MM.1S (cell line): ENCODE measurements around the gene KCNQ5.

Source experiments
- CTCF ChIP-seq: fragments of 300-600 bp; sonication (generic); IDR thresholded peaks from 2 replicates; pipeline ENCODE4 v1.5.1; 2016; ENCODE audit warnings: antibody characterized with exemption, low read length, mixed read lengths
- EZH2phosphoT487 ChIP-seq: fragments of 300-600 bp; sonication (generic); IDR thresholded peaks from 2 replicates; pipeline ENCODE4 v1.6.1; 2018; ENCODE audit warnings: antibody characterized with exemption, low read length

GRCh38 chr6:73024598-73024997 lies 402.7 kb downstream of the KCNQ5 start:
- TF ChIP-seq CTCF (no peak), EZH2phosphoT487 (no peak)
